H9 (cell line): ENCODE results near the gene EML4. TPM values are rescaled to one million over a fixed set of nuclear protein-coding genes. Genes with fewer than 3 reads are reported as not detected.

Experiments
- DNase-seq: peaks from one replicate; pipeline ENCODE4 v3.0.0-alpha.2; 2017
- H2AFZ ChIP-seq: one replicate; pipeline ENCODE4 v1.6.1; 2013; ENCODE audit warnings: mild to moderate bottlenecking, low read length, control low read depth, moderate library complexity
- H2AK5ac ChIP-seq: 2 replicates; pipeline ENCODE4 v1.6.1; 2013; ENCODE audit warnings: low read length, control low read depth, mixed read lengths; ENCODE audit not compliant: insufficient read length
- H2BK120ac ChIP-seq: one replicate; pipeline ENCODE4 v1.6.1; 2013; ENCODE audit warnings: low read depth, mild to moderate bottlenecking, low read length, control low read depth, inconsistent platforms; ENCODE audit not compliant: poor library complexity, severe bottlenecking
- H2BK12ac ChIP-seq: 2 replicates; pipeline ENCODE4 v1.6.1; 2013; ENCODE audit warnings: low read length, control low read depth, mixed read lengths, low read depth; ENCODE audit not compliant: insufficient read length
- H2BK15ac ChIP-seq: 2 replicates; pipeline ENCODE4 v1.6.1; 2013; ENCODE audit warnings: low read depth, low read length, control low read depth
- H2BK20ac ChIP-seq: one replicate; pipeline ENCODE4 v1.6.1; 2013; ENCODE audit warnings: low read depth, mild to moderate bottlenecking, low read length, control low read depth, inconsistent platforms; ENCODE audit not compliant: poor library complexity, severe bottlenecking
- H2BK5ac ChIP-seq: 2 replicates; pipeline ENCODE4 v1.6.1; 2013; ENCODE audit warnings: low read length, control low read depth, mixed read lengths; ENCODE audit not compliant: insufficient read length
- H3K14ac ChIP-seq: 2 replicates; pipeline ENCODE4 v1.6.1; 2013; ENCODE audit warnings: low read length, control low read depth; ENCODE audit not compliant: insufficient read depth
- H3K18ac ChIP-seq: 2 replicates; pipeline ENCODE4 v1.6.1; 2013; ENCODE audit warnings: low read depth, mild to moderate bottlenecking, mixed read lengths, low read length, control low read depth; ENCODE audit not compliant: insufficient read length
- H3K23ac ChIP-seq: 2 replicates; pipeline ENCODE4 v1.6.1; 2013; ENCODE audit warnings: low read length, control low read depth, mixed read lengths, low read depth; ENCODE audit not compliant: insufficient read length
- H3K23me2 ChIP-seq: 2 replicates; pipeline ENCODE4 v1.6.1; 2013; ENCODE audit warnings: low read depth, mild to moderate bottlenecking, mixed read lengths, low read length, control low read depth; ENCODE audit not compliant: insufficient read length, poor library complexity, severe bottlenecking
- H3K27ac ChIP-seq: 2 replicates; pipeline ENCODE4 v1.5.1; 2013; ENCODE audit warnings: low read length, control low read depth, mixed read lengths, low read depth; ENCODE audit not compliant: insufficient read length
- H3K27me3 ChIP-seq: 2 replicates; pipeline ENCODE4 v1.6.1; 2013; ENCODE audit warnings: low read length, control low read depth, inconsistent platforms; ENCODE audit not compliant: insufficient read depth
- H3K4ac ChIP-seq: 2 replicates; pipeline ENCODE4 v1.6.1; 2013; ENCODE audit warnings: low read depth, mild to moderate bottlenecking, control low read depth, inconsistent platforms, low read length, moderate library complexity
- H3K4me1 ChIP-seq: 2 replicates; pipeline ENCODE4 v1.6.1; 2013; ENCODE audit warnings: low read length, control low read depth, inconsistent platforms; ENCODE audit not compliant: insufficient read depth
- H3K4me2 ChIP-seq: 2 replicates; pipeline ENCODE4 v1.6.1; 2013; ENCODE audit warnings: low read length, control low read depth, mixed read lengths; ENCODE audit not compliant: insufficient read length, insufficient read depth
- H3K56ac ChIP-seq: 2 replicates; pipeline ENCODE4 v1.6.1; 2013; ENCODE audit warnings: low read depth, mild to moderate bottlenecking, mixed read lengths, low read length, control low read depth; ENCODE audit not compliant: insufficient read length
- H3K79me1 ChIP-seq: 2 replicates; pipeline ENCODE4 v1.6.1; 2013; ENCODE audit warnings: low read depth, mild to moderate bottlenecking, moderate library complexity, low read length, control low read depth, inconsistent platforms; ENCODE audit not compliant: insufficient read depth, poor library complexity, severe bottlenecking
- H3K79me2 ChIP-seq: 2 replicates; pipeline ENCODE4 v1.6.1; 2013; ENCODE audit warnings: low read length, control low read depth, inconsistent platforms; ENCODE audit not compliant: insufficient read depth
- H3K9ac ChIP-seq: 2 replicates; pipeline ENCODE4 v1.6.1; 2013; ENCODE audit warnings: low read length, control low read depth, mixed read lengths; ENCODE audit not compliant: insufficient read length; ENCODE audit errors: extremely low read depth
- H3K9me3 ChIP-seq: one replicate; pipeline ENCODE4 v1.6.1; 2013; ENCODE audit warnings: low read depth, low read length, inconsistent platforms; ENCODE audit not compliant: control insufficient read depth
- H3T11ph ChIP-seq: one replicate; pipeline ENCODE4 v1.6.1; 2013; ENCODE audit warnings: mild to moderate bottlenecking, low read length, control low read depth, inconsistent platforms
- H4K20me1 ChIP-seq: one replicate; pipeline ENCODE4 v1.6.1; 2013; ENCODE audit not compliant: control insufficient read depth, insufficient read length, insufficient read depth
- H4K5ac ChIP-seq: 2 replicates; pipeline ENCODE4 v1.6.1; 2013; ENCODE audit warnings: low read depth, mild to moderate bottlenecking, mixed read lengths, low read length, control low read depth; ENCODE audit not compliant: insufficient read length
- H4K8ac ChIP-seq: replicated peaks from 2 replicates; pipeline ENCODE4 v1.6.1; 2013; ENCODE audit warnings: low read length, control low read depth, mixed read lengths, low read depth; ENCODE audit not compliant: insufficient read length
- H4K91ac ChIP-seq: 2 replicates; pipeline ENCODE4 v1.6.1; 2013; ENCODE audit warnings: low read depth, mild to moderate bottlenecking, moderate library complexity, mixed read lengths, low read length, control low read depth; ENCODE audit not compliant: insufficient read length
- H3K27ac Mint-ChIP-seq, 3 experiments: 2 replicates in 2 of 3; 3 replicates in 1 of 3; pipeline ENCODE4 v1.8.0; 2020 to 2021; ENCODE audit warnings: mixed read lengths in 3 of 3, mild to moderate bottlenecking in 1 of 3, moderate library complexity in 1 of 3
- H3K27me3 Mint-ChIP-seq: 2 replicates; pipeline ENCODE4 v1.8.0; 2021; ENCODE audit warnings: low read depth, mild to moderate bottlenecking, moderate library complexity, mixed read lengths
- H3K36me3 Mint-ChIP-seq, 3 experiments: 2 replicates in 2 of 3; 3 replicates in 1 of 3; pipeline ENCODE4 v1.8.0; 2020 to 2021; ENCODE audit warnings: low read depth in 3 of 3, mixed read lengths in 3 of 3; ENCODE audit not compliant: insufficient read depth in 1 of 3
- H3K4me1 Mint-ChIP-seq, 2 experiments: 2 replicates each; pipeline ENCODE4 v1.8.0; 2020; ENCODE audit warnings: mixed read lengths in 2 of 2
- H3K4me3 Mint-ChIP-seq, 2 experiments: 2 replicates in 1 of 2; 3 replicates in 1 of 2; pipeline ENCODE4 v1.8.0; 2020 to 2021; ENCODE audit warnings: mild to moderate bottlenecking in 2 of 2, mixed read lengths in 2 of 2, moderate library complexity in 1 of 2
- H3K9me3 Mint-ChIP-seq, 2 experiments: 2 replicates in 1 of 2; 3 replicates in 1 of 2; pipeline ENCODE4 v1.8.0; 2020; ENCODE audit warnings: mild to moderate bottlenecking in 2 of 2, mixed read lengths in 2 of 2, moderate library complexity in 1 of 2
- WGBS: extraction: QIAGEN DNeasy Blood & Tissue Kit; methylation state at CpG from one replicate; pipeline ENCODE4 v1.1.7; 2013; ENCODE audit warnings: missing lambda C conversion rate, low lambda C conversion rate, mixed read lengths; ENCODE audit not compliant: insufficient read length; ENCODE audit errors: extremely low coverage; 5-methylcytosine and 5-hydroxymethylcytosine counted together
- total RNA-seq: library from RNA; stranded (reverse); gene quantifications from 2 replicates; pipeline ENCODE4 v1.2.1, GENCODE V29; 2021
- TF ChIP-seq, protein P1 (sequence below): fragments of 200-600 bp; sonication (generic); conservative IDR thresholded peaks from 3 replicates; pipeline ENCODE4 v1.8.0; 2021; ENCODE audit warnings: antibody characterized with exemption, mild to moderate bottlenecking

EML4 gene
- total RNA-seq, 1 experiment from 2014 or later: 68.6 TPM

DNA sequence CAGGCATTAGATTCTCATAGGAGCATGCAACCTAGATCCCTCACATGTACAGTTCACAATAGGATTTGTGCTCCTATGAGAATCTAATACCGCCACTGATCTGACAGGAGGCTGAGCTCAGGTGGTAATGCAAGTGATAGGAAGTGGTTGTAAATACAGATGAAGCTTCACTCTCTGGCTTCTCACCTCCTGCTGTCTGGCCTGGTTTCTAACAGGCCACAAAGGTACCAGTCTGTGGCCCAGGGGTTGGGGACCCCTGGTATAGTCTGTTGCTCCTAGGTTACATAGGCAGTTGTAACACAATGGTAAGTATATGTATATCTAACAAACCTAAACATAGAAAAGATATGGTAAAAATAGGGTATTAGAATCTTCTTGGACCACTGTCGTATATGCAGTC is 81.8 kb downstream of the EML4 start:
- Histone ChIP-seq H2BK15ac (no peak overlapping the region), H2BK20ac (no peak overlapping the region), H4K8ac (no peak overlapping the region), H2AK5ac (no peak overlapping the region), H3K18ac (no peak overlapping the region), H2BK12ac (no peak overlapping the region), H3K14ac (no peak overlapping the region), H2BK120ac (no peak overlapping the region), H4K91ac (no peak overlapping the region), H3K27ac (no peak overlapping the region), H3K56ac (no peak overlapping the region), H2AFZ (no peak overlapping the region), H2BK5ac (no peak overlapping the region), H3K79me2 (no peaks in the 10 kb centered on the region), H3K79me1 (no peaks in the 10 kb centered on the region), H4K20me1 (no peaks in the 10 kb centered on the region), H3K4me1 (no peaks in the 10 kb centered on the region), H3K27me3 (no peaks in the 10 kb centered on the region), H3T11ph (no peak overlapping the region), H3K4ac (no peak overlapping the region), H3K4me2 (no peak overlapping the region), H3K9me3 (no peaks in the 10 kb centered on the region), H3K9ac (no peak overlapping the region), H3K23ac (no peak overlapping the region), H3K23me2 (no peaks in the 10 kb centered on the region), H4K5ac (no peak overlapping the region)
- no peak for DNase-seq
- Mint-ChIP-seq H3K4me3 (no peak overlapping the region), H3K27ac (no peak overlapping the region), H3K36me3 (peaks cover 0 to 27% (median 16%) of the 10 kb centered on the region in 3 experiments; a peak in 5 of 7 replicates), H3K27me3 (no peaks in the 10 kb centered on the region), H3K9me3 (no peaks in the 10 kb centered on the region), H3K4me1 (peaks cover 16 to 20% of the 10 kb centered on the region in 2 experiments)
- no CpG with 5 or more reads among the region's 2 CpGs for WGBS
- TF ChIP-seq, protein P1, sequence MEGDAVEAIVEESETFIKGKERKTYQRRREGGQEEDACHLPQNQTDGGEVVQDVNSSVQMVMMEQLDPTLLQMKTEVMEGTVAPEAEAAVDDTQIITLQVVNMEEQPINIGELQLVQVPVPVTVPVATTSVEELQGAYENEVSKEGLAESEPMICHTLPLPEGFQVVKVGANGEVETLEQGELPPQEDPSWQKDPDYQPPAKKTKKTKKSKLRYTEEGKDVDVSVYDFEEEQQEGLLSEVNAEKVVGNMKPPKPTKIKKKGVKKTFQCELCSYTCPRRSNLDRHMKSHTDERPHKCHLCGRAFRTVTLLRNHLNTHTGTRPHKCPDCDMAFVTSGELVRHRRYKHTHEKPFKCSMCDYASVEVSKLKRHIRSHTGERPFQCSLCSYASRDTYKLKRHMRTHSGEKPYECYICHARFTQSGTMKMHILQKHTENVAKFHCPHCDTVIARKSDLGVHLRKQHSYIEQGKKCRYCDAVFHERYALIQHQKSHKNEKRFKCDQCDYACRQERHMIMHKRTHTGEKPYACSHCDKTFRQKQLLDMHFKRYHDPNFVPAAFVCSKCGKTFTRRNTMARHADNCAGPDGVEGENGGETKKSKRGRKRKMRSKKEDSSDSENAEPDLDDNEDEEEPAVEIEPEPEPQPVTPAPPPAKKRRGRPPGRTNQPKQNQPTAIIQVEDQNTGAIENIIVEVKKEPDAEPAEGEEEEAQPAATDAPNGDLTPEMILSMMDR: no peak
